IMR-90 (cell line): ENCODE measurements around the gene NRCAM.

ENCODE experiments used
- BHLHE40 ChIP-seq: fragments of 150-350 bp; IDR thresholded peaks from 2 replicates; pipeline ENCODE4 v1.6.1; 2016; ENCODE audit warnings: mild to moderate bottlenecking, low read depth, low read length
- CEBPB ChIP-seq: IDR thresholded peaks from 2 replicates; pipeline ENCODE4 v1.6.1; 2012; ENCODE audit warnings: low read depth, low read length, improper control_type of control experiment
- CHD1 ChIP-seq: IDR thresholded peaks from 2 replicates; pipeline ENCODE4 v1.6.1; 2012; ENCODE audit warnings: low read depth, low read length, improper control_type of control experiment
- CTCF ChIP-seq: conservative IDR thresholded peaks from 2 replicates; pipeline ENCODE4 v1.5.1; 2012; ENCODE audit warnings: mild to moderate bottlenecking, low read depth, low read length, improper control_type of control experiment
- ELK1 ChIP-seq: fragments of 150-350 bp; IDR thresholded peaks from 2 replicates; pipeline ENCODE4 v1.6.1; 2016; ENCODE audit warnings: low read depth, mild to moderate bottlenecking, low read length, moderate library complexity, borderline replicate concordance
- FOS ChIP-seq: fragments of 150-350 bp; IDR thresholded peaks from 2 replicates; pipeline ENCODE4 v1.6.1; 2016; ENCODE audit warnings: low read depth, low read length
- MAFK ChIP-seq: IDR thresholded peaks from 2 replicates; pipeline ENCODE4 v1.6.1; 2012; ENCODE audit warnings: low read depth, low read length, improper control_type of control experiment
- MXI1 ChIP-seq: IDR thresholded peaks from 2 replicates; pipeline ENCODE4 v1.6.1; 2012; ENCODE audit warnings: low read depth, mild to moderate bottlenecking, low read length, moderate library complexity, borderline replicate concordance
- POLR2A ChIP-seq: IDR thresholded peaks from 2 replicates; pipeline ENCODE4 v1.6.1; 2012; ENCODE audit warnings: mild to moderate bottlenecking, low read depth, low read length
- RAD21 ChIP-seq: IDR thresholded peaks from 2 replicates; pipeline ENCODE4 v1.6.1; 2012; ENCODE audit warnings: low read length, improper control_type of control experiment
- RFX5 ChIP-seq: IDR thresholded peaks from 2 replicates; pipeline ENCODE4 v1.8.0; 2012; ENCODE audit warnings: low read depth, mild to moderate bottlenecking, low read length, moderate library complexity
- SMC3 ChIP-seq: fragments of 150-350 bp; IDR thresholded peaks from 2 replicates; pipeline ENCODE4 v1.6.1; 2016; ENCODE audit warnings: low read depth, mild to moderate bottlenecking, antibody characterized with exemption, low read length, moderate library complexity

GRCh38 chr7:108205311-108205710 is 250.9 kb downstream of the NRCAM start:
- no peak for TF ChIP-seq CTCF
- no peak for TF ChIP-seq BHLHE40
- no peak for TF ChIP-seq POLR2A
- no peak for TF ChIP-seq MXI1
- TF ChIP-seq RFX5 = no peak
- no peak for TF ChIP-seq RAD21
- TF ChIP-seq FOS = no peak
- TF ChIP-seq SMC3 = no peak
- TF ChIP-seq CHD1 = no peak
- no peak for TF ChIP-seq MAFK
- no peak for TF ChIP-seq ELK1
- TF ChIP-seq CEBPB = no peak
